ENCODE measurements around the gene BABAM2.

DNA sequence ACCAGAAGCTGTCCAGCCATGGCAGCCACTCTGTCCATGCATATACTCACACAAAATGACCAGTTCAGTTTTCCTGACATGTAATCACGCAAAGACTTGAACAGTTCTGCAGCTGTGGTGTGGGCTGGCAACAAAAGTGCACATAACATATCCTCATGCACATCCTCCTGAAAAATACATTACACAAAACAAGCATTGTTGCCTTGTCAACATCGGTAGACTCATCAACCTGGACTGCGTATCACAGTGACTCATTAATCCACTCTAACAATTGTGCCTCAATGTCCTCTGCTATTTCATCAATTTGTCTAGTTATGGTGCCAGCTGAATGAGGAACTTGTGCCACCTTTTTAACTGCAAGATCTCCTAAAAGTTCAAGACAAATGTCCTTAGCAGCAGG lies 19.8 kb upstream of the BABAM2 start:
- TF ChIP-seq, protein P1, sequence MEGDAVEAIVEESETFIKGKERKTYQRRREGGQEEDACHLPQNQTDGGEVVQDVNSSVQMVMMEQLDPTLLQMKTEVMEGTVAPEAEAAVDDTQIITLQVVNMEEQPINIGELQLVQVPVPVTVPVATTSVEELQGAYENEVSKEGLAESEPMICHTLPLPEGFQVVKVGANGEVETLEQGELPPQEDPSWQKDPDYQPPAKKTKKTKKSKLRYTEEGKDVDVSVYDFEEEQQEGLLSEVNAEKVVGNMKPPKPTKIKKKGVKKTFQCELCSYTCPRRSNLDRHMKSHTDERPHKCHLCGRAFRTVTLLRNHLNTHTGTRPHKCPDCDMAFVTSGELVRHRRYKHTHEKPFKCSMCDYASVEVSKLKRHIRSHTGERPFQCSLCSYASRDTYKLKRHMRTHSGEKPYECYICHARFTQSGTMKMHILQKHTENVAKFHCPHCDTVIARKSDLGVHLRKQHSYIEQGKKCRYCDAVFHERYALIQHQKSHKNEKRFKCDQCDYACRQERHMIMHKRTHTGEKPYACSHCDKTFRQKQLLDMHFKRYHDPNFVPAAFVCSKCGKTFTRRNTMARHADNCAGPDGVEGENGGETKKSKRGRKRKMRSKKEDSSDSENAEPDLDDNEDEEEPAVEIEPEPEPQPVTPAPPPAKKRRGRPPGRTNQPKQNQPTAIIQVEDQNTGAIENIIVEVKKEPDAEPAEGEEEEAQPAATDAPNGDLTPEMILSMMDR (IDR thresholded peaks at IDR 0.05), result no peak
- TF ChIP-seq POLR2A (IDR thresholded peaks at IDR 0.05), result no peak
